Stimulated activated CD8-positive, alpha-beta memory T cell treated with anti-CD3 and anti-CD28 coated beads, Interleukin-15, amount 100 ng/mL, for 1 hour (primary cell): Measurements from ENCODE around the gene PCBP4.
"Not testable (repeated sequence)": the region's sequence is repeated elsewhere in the genome, so short reads cannot be mapped to it uniquely, and the experiment has no call there.

Experiments
- DNase-seq: peaks from one replicate; pipeline ENCODE4 v3.0.0-alpha.2; 2020; ENCODE audit warnings: low read depth

The PCBP4 gene

DNA sequence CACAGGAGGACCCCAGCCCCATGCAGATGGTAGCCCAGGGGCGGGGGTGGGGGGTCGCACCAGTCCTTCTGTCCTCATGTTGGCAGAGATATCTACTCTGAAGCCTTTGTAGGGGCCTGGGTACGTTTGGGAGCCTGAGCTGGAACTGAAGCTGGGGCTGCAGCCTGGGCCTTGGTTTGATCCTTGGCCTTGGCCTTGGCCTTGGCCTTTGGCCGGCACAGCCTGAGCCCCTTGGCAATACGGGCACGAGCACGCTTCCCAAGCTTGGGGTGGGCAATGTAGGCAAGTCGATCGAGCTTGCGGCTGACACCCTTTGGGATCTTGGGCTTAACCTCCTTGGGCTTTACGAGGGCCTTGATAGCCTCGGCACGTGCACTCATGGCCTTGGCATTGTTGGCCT lies 26.4 kb upstream of the PCBP4 start:
- DNase-seq: not testable (repeated sequence)

GRCh38 chr3:51992017-51992682 lies 24.9 kb upstream of the PCBP4 start:
- no peak for DNase-seq

DNA sequence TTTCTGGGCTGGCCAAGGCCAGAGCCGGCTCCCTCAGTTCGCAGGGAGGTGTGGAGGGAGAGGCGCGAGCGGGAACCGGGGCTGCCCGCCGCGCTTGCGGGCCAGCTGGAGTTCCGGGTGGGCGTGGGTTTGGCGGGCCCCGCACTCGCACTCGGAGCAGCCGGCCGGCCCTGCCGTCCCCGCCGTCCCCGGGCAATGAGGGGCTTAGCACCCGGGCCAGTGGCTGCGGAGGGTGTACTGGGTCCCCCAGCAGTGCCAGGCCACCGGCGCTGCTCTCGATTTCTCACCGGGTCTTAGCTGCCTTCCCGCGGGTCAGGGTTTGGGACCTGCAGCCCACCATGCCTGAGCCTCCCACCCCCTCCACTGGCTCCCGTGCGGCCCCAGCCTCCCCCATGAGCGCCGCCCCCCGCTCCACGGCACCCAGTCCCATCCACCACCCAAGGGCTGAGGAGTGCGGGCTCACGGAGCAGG lies 23.3 kb upstream of the PCBP4 start:
- DNase-seq: not testable (repeated sequence)

GRCh38 chr3:51988286-51989146 lies 21.3 kb upstream of the PCBP4 start:
- no peak for DNase-seq

DNA sequence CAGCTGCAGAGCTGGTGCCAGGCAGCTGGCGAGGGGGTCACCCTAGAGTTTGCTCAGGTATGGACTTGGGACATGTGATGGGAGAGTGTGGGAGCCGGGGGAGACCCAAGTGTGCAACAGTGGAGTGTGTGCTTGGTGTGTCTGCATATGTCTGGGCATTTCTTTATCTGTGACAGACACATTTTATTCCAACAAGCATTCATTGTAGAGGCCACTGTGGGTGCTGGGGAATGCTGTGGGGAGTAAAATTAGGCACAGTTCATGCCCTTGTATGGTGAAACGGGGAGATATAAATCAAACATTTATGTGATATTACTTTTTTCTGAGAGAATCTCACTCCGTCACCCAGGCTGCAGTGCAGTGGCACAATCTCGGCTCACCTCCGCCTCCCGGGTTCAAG lies 20.3 kb upstream of the PCBP4 start:
- DNase-seq: no peak

GRCh38 chr3:51986010-51986947 lies 19.0 kb upstream of the PCBP4 start:
- no peak for DNase-seq

DNA sequence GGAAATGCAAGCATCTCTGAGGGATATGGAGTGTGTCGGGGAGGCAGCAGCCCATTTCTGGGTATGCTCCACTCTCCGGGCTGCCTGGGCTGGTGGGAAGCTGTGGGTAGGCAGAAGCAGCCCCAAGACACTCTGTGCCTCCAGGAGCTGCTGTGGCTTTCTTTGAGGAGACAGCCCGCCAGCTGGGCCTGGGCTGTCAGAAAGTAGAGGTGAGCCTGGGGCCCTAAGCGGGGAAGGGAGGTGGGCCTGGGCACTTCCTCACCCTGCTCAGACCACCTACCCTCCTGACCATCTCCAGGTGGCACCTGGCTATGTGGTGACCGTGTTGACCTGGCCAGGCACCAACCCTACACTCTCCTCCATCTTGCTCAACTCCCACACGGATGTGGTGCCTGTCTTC lies 17.8 kb upstream of the PCBP4 start:
- no peak for DNase-seq

- DNase-seq: no peak
Observed at GRCh38 chr3:51984269-51984647, 17.0 kb upstream of the PCBP4 start.

- no peak for DNase-seq
Observed at GRCh38 chr3:51983578-51984268, 16.5 kb upstream of the PCBP4 start.

DNA sequence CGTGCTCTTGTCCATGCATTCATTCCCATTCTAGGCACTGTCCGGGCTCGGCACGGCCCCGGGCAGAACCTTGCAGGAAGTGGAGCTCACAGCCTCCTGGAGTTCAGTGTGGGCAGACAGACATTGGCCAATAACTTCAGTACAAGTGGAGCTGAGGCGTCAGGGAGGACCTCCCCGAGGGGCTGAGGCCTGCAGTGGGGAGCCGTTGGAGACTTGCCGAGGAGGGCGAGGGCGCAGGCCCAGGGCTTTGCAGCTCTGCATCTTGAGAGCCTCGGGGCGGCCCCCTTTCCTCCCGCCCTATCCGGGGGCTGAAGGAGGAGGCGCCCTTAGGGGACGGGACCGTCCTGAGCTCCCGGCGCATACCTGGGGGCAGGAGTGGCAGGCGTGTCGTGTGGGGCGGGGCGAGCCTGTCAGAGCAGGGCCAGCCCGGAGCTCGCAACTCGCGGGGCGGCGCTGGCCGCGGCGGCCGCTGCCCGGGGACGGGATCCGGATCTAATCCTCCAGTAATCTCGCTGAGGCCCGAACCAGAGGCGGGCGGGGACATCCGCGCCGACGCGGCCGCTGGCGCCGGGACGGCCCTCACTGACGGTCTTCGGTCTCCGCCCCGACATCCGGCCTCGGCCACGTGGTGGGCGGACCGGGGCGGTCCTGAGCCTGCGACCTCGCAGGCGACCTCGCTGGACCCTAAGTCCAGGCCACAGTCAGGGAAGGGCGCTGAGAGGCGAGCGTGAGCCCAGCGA lies 15.8 kb upstream of the PCBP4 start, which contains the start of gene ACY1:
Gene ACY1, plus strand, starts transcription at position 698 of the 740 bp plus-strand sequence. CDS start 530 bp downstream, outside the sequence.
- DNase-seq: peak; percentile 38

- no peak for DNase-seq
Observed at GRCh38 chr3:51982352-51982837, 15.1 kb upstream of the PCBP4 start.

GRCh38 chr3:51980253-51980652 lies 13.0 kb upstream of the PCBP4 start:
- no peak for DNase-seq

DNA sequence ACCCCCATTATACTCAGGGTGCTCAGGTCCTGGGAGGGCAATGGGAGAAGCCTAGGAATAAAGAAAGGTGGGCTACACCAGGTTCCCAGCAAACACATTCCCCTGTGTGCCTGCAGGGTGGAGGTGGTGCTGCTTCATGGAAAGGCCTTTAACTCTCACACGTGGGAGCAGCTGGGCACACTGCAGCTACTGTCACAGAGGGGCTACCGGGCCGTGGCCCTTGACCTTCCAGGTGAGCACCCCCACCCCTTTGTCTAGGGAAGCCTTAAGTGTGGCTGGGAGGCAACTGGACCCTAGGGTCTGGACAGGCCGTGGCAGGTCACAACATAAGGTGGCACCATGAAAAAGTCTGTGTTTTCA lies 10.9 kb upstream of the PCBP4 start:
- DNase-seq: no peak

- no peak for DNase-seq
Observed at GRCh38 chr3:51977446-51978142, 10.3 kb upstream of the PCBP4 start.

DNA sequence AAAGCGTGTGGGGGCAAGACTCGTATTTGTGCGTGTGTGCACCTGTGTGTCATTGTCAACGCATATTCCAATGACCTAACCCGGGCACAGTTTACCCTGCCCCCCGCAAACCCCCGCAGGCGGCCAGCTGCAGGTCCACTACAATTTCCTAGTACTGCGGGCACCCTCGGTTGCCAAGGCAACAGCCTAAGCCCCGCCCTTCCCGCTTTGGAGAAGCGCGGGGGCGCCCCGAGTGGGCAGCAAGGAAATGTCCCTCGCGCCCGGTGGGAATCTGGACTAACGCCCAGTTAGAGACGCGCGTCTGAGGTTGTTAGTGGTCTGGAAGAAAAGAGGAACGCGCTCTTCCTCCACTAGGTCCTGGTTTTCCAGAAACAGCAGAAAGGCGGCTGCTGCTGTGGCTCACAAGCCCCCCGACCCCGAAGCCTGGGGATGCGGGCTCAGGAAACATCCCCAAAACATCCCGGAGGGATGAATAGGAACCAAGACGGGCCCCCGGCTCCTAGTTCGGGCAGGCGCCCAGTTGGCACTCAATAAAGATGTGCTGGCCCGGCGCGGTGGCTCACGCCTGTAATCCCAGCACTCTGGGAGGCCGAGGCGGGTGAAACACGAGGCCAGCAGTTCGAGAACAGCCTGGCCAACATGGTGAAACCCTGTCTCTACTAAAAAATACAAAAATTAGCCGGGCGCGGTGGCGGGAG lies 8.7 kb upstream of the PCBP4 start:
- DNase-seq: no peak

DNA sequence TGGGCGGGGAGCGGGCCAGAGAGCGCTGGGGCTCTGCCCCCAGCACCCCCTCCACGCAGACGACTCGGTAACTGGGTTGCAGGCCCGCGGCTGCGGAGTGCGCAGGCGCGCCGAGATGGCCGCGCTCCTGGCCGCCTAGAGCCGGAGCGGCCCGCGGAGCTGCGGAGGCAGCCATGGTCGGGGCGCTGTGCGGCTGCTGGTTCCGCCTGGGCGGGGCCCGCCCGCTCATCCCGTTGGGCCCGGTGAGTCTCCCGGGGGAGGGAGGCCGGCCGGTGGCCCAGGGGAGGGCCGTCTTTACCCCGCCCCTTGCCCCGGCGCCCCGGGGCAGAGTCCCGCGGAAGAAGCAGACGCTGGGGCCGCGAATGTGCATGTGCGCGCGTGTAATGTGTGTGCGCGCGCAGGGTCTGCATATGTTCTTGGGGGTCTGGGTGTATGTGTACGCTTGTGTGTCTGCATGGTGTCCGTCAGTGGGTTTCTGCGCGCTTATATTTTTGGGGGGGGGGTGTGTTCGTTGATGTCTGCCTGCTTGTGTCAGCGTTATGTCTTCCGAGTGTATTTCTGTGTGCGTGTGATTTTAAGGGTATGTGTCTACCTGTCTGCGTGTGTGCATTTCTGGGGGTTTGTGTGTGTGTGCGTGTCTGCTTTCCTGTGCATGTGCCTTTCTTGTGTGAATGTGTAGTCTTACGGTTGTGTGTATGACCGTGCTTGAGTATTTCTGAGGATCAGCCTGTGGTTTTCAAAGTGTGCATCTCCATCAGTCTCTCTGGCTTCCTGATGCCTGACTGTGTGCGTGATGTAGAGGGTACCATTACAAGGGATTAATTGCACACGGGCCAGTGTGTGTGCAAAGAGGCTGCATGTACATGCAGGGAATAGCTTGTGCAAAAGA lies 8.0 kb upstream of the PCBP4 start, which contains the start of gene ABHD14A:
Gene ABHD14A, plus strand, starts transcription at position 102 of the 889 bp plus-strand sequence. Its CDS starts 72 bp downstream, at position 174.
- DNase-seq: peak; percentile 32

GRCh38 chr3:51974277-51974962 lies 7.2 kb upstream of the PCBP4 start:
- no peak for DNase-seq

- DNase-seq: no peak
Observed at GRCh38 chr3:51971350-51971749, 4.1 kb upstream of the PCBP4 start.
